Vagina (tissue), 2 donors: ENCODE data around the gene DHRSX. TPM values are rescaled to one million over a fixed set of nuclear protein-coding genes. Genes with fewer than 3 reads are reported as not detected.
"Not testable (repeated sequence)": the region's sequence is repeated elsewhere in the genome, so short reads cannot be mapped to it uniquely, and the experiment has no call there.

Source experiments
- DNase-seq, 2 donors: peaks; one replicate each; pipeline ENCODE4 v3.0.0-alpha.2; 2017; ENCODE audit errors: extremely low spot score in 2 of 2
- H3K27ac ChIP-seq: fragments of 200-600 bp; sonication (generic); one replicate; pipeline ENCODE4 v1.5.1; 2019
- H3K27me3 ChIP-seq: fragments of 200-600 bp; sonication (generic); one replicate; pipeline ENCODE4 v1.5.1; 2019
- H3K36me3 ChIP-seq, 2 donors: fragments of 200-600 bp; sonication (generic); one replicate each; pipeline ENCODE4 v1.5.1; 2017 to 2019
- H3K4me1 ChIP-seq: fragments of 200-600 bp; sonication (generic); one replicate; pipeline ENCODE4 v1.5.1; 2019
- H3K4me3 ChIP-seq, 2 donors: fragments of 200-600 bp; sonication (generic); 1 replicate in 1 of 2; 2 replicates in 1 of 2; pipeline ENCODE4 v1.5.1; 2016 to 2019
- H3K9me3 ChIP-seq: fragments of 200-600 bp; sonication (generic); one replicate; pipeline ENCODE4 v1.5.1; 2019
- POLR2A ChIP-seq, 2 donors: fragments of 450-650 bp; IDR thresholded peaks; one replicate each; pipeline ENCODE4 v1.6.1; 2017; ENCODE audit warnings: antibody characterized with exemption in 2 of 2, mild to moderate bottlenecking in 2 of 2, moderate library complexity in 2 of 2
- POLR2AphosphoS5 ChIP-seq, 2 donors: sonication (generic); formaldehyde crosslinking; IDR thresholded peaks; one replicate each; pipeline ENCODE4 v1.9.0; 2017; ENCODE audit warnings: antibody characterized with exemption in 2 of 2, mild to moderate bottlenecking in 2 of 2, low read depth in 1 of 2; ENCODE audit not compliant: insufficient read depth in 1 of 2
- intact Hi-C: fragments of 100-400 bp; cut with DNase I; formaldehyde crosslinking; loops from one replicate; pipeline ENCODE4 v1.15.1; 2023
- total RNA-seq: library from RNA; depleted of rRNA; stranded (reverse); fragments of >200 nt; gene quantifications from one replicate; pipeline ENCODE4 v1.2.3, GENCODE V29; 2016
- TF ChIP-seq, protein P1 (sequence below), 3 experiments: fragments of 450-650 bp in 2 of 3; fragments of 200-600 bp in 1 of 3; sonication (generic) in 1 of 3; IDR thresholded peaks; one replicate each; pipeline ENCODE4 v1.5.1; 2017 to 2019; ENCODE audit warnings: antibody characterized with exemption in 3 of 3, mild to moderate bottlenecking in 2 of 3, moderate library complexity in 2 of 3

Gene DHRSX
- total RNA-seq, 1 donor from 2014 or later = 26.0 TPM

DNA sequence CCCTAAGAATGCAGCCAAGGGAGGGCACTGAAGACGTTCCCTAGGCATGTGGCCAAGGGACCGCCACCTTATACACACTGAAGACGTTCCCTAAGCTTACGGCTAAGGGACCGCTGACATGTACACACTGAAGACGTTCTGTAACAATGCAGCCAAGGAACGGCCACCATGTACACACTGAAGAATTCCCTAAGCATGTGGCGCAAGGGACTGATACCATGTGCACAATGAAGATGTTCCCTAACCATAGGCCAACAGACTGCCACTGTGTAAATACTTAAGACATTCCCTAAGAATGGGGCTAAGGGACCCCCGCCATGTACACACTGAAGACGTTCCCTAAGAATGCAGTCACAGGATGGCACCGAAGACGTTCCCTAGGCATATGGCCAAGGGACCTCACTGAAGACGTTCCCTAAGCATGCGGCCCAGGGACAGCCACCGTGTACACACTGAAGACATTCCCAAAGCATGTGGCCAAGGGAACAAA lies 36.1 kb downstream of the DHRSX start:
- Histone ChIP-seq H3K36me3 (no peaks in the 10 kb centered on the region), H3K27me3 (no peaks in the 10 kb centered on the region), H3K27ac (no peak overlapping the region), H3K4me3 (no peak overlapping the region), H3K9me3 (no peaks in the 10 kb centered on the region), H3K4me1 (no peaks in the 10 kb centered on the region)
- intact Hi-C loops = no loop called here
- DNase-seq = no peak
- TF ChIP-seq, protein P1, sequence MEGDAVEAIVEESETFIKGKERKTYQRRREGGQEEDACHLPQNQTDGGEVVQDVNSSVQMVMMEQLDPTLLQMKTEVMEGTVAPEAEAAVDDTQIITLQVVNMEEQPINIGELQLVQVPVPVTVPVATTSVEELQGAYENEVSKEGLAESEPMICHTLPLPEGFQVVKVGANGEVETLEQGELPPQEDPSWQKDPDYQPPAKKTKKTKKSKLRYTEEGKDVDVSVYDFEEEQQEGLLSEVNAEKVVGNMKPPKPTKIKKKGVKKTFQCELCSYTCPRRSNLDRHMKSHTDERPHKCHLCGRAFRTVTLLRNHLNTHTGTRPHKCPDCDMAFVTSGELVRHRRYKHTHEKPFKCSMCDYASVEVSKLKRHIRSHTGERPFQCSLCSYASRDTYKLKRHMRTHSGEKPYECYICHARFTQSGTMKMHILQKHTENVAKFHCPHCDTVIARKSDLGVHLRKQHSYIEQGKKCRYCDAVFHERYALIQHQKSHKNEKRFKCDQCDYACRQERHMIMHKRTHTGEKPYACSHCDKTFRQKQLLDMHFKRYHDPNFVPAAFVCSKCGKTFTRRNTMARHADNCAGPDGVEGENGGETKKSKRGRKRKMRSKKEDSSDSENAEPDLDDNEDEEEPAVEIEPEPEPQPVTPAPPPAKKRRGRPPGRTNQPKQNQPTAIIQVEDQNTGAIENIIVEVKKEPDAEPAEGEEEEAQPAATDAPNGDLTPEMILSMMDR (IDR thresholded peaks at IDR 0.05) = no peak
- TF ChIP-seq POLR2A (IDR thresholded peaks at IDR 0.05) (no peak), POLR2AphosphoS5 (IDR thresholded peaks at IDR 0.05; ENCODE audit: insufficient read depth in 1 of 2, low read depth in 1 of 2) (no peak)

- DNase-seq = no peak
- Histone ChIP-seq H3K4me1 (no peaks in the 10 kb centered on the region), H3K27me3 (no peaks in the 10 kb centered on the region), H3K36me3 (no peaks in the 10 kb centered on the region), H3K4me3 (no peak overlapping the region), H3K9me3 (no peaks in the 10 kb centered on the region), H3K27ac (no peak overlapping the region)
- intact Hi-C loops = no loop called here
- TF ChIP-seq POLR2A (IDR thresholded peaks at IDR 0.05) (no peak), POLR2AphosphoS5 (IDR thresholded peaks at IDR 0.05; ENCODE audit: insufficient read depth in 1 of 2, low read depth in 1 of 2) (no peak)
- TF ChIP-seq, protein P1 (IDR thresholded peaks at IDR 0.05) = no peak
These were observed 36.7 kb downstream of the DHRSX start for GRCh38 chrX:2463973-2464676.

DNA sequence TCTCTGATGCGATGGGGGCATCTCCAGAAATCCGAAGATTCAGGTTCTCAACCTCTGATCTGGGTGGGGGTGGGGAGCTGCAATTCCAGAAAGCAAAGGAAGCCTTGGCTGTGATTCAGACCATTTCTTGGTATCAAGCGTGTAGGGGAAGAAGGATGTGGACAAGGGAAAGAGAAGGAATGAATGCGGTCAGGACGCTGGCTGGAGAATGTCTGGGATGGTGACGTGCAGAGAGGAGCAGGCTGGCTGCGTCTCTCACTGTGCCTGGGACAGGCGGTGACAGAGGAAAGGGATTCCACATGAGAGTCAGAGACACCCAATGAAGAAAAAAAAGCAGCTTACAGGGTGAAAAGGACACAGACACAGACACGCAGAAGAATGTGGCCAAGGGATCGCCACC lies 37.3 kb downstream of the DHRSX start:
- intact Hi-C loops = not testable (repeated sequence)

DNA sequence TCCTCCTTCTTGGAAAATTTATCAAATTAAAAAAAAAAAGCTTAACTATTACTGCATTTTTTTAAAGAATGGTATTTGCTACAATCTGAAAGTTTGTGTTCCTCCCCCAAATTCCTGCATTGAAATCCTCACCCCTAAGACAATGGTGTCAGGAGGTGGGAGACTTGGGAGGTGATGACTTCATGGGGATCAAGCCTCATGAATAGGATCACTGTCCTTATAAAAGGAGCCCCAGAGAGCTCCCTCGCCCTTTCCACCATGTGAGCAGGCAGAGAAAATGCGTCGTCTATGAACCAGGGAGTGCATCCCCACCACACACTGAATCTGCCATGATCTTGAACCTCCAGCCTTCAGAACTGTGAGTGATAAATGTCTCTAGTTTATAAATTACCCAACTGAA lies 38.0 kb downstream of the DHRSX start:
- H3K27me3 ChIP-seq = no peaks in the 10 kb centered on the region
- TF ChIP-seq, protein P1 (IDR thresholded peaks at IDR 0.05) = no peak
- TF ChIP-seq POLR2A (IDR thresholded peaks at IDR 0.05) (no peak), POLR2AphosphoS5 (IDR thresholded peaks at IDR 0.05; ENCODE audit: insufficient read depth in 1 of 2, low read depth in 1 of 2) (no peak)
- no peaks in the 10 kb centered on the region for H3K4me1 ChIP-seq
- no peak for DNase-seq
- no peak overlapping the region for H3K27ac ChIP-seq
- H3K36me3 ChIP-seq = no peaks in the 10 kb centered on the region
- no peak overlapping the region for H3K4me3 ChIP-seq
- H3K9me3 ChIP-seq = no peaks in the 10 kb centered on the region
- intact Hi-C loops = no loop called here

More for the DNA sequence above, 37.3 kb downstream of the DHRSX start:
- H3K4me1 ChIP-seq, H3K27me3 ChIP-seq, H3K36me3 ChIP-seq, H3K4me3 ChIP-seq, H3K9me3 ChIP-seq, DNase-seq, H3K27ac ChIP-seq: not testable (repeated sequence)

DNA sequence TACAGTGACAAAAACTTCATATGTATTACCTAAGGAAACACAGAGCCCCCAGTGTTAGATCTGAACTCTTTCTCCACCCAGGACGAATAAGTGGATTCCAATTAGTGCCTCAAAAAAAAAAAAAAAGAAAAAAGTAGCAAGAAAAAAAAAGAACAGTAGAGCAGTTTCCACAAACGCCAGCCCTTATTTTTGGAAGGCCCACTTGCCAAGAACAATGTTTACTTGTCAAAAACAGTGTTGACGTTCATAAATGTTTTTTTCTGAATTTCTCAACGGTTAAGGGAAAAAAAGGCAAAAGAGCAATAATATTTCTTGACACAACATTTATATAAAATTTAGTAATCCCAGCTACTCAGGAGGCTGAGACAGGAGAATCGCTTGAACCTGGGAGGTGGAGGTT lies 38.7 kb downstream of the DHRSX start:
- Histone ChIP-seq H3K4me3 (no peak overlapping the region), H3K4me1 (no peaks in the 10 kb centered on the region), H3K27ac (no peak overlapping the region), H3K36me3 (no peaks in the 10 kb centered on the region), H3K9me3 (no peaks in the 10 kb centered on the region), H3K27me3 (no peaks in the 10 kb centered on the region)
- no peak for DNase-seq
- TF ChIP-seq POLR2AphosphoS5 (IDR thresholded peaks at IDR 0.05; ENCODE audit: insufficient read depth in 1 of 2, low read depth in 1 of 2) = no peak
- TF ChIP-seq POLR2A (IDR thresholded peaks at IDR 0.05) = no peak
- TF ChIP-seq, protein P1 (IDR thresholded peaks at IDR 0.05) = no peak
- intact Hi-C loops = no loop called here
